ENCODE measurements around the gene H2AZ2.
"Not testable (repeated sequence)": the region's sequence is repeated elsewhere in the genome, so short reads cannot be mapped to it uniquely, and the experiment has no call there.

The H2AZ2 gene

DNA sequence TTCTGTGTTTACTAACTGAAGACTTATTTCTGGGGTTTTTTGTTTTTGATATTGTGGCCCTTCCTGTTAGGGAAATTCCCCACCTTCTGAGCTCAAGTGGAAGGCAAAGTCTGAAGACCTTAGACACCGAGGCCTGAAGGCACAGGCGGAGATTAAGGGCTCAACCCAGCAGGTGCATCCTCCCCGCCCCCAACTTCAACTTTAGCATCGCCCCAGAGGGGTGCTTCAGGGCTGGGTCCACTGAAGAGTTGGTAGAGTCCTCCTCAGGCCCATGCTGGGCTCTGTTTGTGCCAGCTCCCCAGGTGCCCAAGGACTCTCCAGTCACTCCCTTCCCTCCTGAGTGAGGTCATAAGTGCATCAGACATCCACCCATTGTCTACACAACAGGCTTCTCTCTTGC, 60.8 kb downstream of the H2AZ2 start:
- no peaks in the 10 kb centered on the region for H3K27me3 ChIP-seq (ENCODE audit: control insufficient read depth, insufficient read depth, low read length)
- H3K4me1 ChIP-seq (ENCODE audit: control insufficient read depth, insufficient read depth, low read length): no peaks in the 10 kb centered on the region
- H3K36me3 ChIP-seq (ENCODE audit: control insufficient read depth, insufficient read depth, low read length): no peaks in the 10 kb centered on the region
- no peak overlapping the region for H3K27ac ChIP-seq (ENCODE audit: low read depth, low read length)
- no peak overlapping the region for H3K4me3 ChIP-seq (ENCODE audit: low read length)
- H3K9ac ChIP-seq (ENCODE audit: low read length): no peak overlapping the region

DNA sequence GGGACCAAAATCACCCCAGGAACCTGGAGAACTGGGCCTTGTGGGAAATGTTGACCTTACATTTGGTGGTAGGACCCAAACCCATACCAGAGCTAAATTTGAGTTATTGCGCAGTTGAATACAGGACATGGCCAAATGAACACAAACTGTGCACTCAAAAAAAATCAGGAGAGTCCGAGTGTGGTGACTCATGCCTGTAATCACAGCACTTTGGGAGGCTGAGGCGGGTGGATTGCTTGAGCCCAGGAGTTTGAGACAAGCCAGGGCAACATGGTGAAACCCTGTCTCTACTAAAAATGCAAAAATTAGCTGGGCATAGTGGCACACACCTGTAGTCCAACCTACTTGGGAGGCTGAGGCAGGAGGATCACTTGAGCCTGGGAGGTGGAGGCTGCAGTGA, 62.7 kb downstream of the H2AZ2 start:
- not testable (repeated sequence) for H3K9ac ChIP-seq (ENCODE audit: low read length); H3K4me1 ChIP-seq (ENCODE audit: control insufficient read depth, insufficient read depth, low read length); H3K27ac ChIP-seq (ENCODE audit: low read depth, low read length); H3K27me3 ChIP-seq (ENCODE audit: control insufficient read depth, insufficient read depth, low read length); H3K4me3 ChIP-seq (ENCODE audit: low read length); H3K36me3 ChIP-seq (ENCODE audit: control insufficient read depth, insufficient read depth, low read length)

DNA sequence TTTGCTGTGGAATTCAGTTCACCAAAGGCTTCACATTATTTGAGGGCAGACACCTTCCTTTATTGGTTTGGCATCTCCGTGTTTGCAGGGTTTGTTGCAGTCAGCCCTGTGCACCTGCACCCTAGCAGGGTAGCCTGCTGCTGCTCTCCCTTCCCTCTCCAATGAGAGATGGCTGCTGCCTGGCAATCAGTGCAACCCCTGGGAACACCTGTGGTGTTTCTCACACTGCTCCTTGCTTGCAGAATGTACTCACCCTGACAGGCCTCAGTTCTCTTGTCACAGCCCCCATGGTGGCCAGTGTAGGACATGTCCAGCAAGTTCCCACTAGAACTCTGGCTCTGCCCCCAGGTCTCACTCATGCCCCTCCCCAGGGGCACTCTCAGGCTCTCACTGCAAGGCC, 63.5 kb downstream of the H2AZ2 start:
- H3K36me3 ChIP-seq (ENCODE audit: control insufficient read depth, insufficient read depth, low read length): no peaks in the 10 kb centered on the region

DNA sequence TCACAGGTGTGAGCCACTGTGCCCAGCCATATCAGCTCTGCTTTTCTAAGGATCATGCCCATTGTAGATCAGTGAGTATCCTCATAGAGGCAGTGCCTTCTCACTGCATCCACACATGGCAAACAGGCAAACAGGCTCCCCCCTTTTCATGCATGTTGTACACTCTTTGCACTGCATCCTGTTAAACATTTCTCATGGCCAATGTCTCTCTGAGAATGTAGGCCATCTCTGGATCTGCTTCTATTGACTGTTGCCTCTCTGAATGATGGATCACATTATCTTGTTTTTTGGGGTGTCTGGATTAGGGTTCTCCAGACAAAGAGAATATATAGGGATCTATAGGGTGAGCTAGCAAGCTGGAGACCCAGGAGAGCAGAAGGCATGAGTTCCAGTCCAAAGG, 64.5 kb downstream of the H2AZ2 start:
- Histone ChIP-seq H3K4me3 (ENCODE audit: low read length) (no peak overlapping the region), H3K9ac (ENCODE audit: low read length) (no peak overlapping the region), H3K27me3 (ENCODE audit: control insufficient read depth, insufficient read depth, low read length) (no peaks in the 10 kb centered on the region), H3K27ac (ENCODE audit: low read depth, low read length) (no peak overlapping the region), H3K4me1 (ENCODE audit: control insufficient read depth, insufficient read depth, low read length) (no peaks in the 10 kb centered on the region), H3K36me3 (ENCODE audit: control insufficient read depth, insufficient read depth, low read length) (no peaks in the 10 kb centered on the region)

More for the DNA sequence above, 63.5 kb downstream of the H2AZ2 start:
- no peaks in the 10 kb centered on the region for H3K4me1 ChIP-seq (ENCODE audit: control insufficient read depth, insufficient read depth, low read length)
- H3K27ac ChIP-seq (ENCODE audit: low read depth, low read length): no peak overlapping the region
- H3K9ac ChIP-seq (ENCODE audit: low read length): no peak overlapping the region
- no peaks in the 10 kb centered on the region for H3K27me3 ChIP-seq (ENCODE audit: control insufficient read depth, insufficient read depth, low read length)
- H3K4me3 ChIP-seq (ENCODE audit: low read length): no peak overlapping the region

DNA sequence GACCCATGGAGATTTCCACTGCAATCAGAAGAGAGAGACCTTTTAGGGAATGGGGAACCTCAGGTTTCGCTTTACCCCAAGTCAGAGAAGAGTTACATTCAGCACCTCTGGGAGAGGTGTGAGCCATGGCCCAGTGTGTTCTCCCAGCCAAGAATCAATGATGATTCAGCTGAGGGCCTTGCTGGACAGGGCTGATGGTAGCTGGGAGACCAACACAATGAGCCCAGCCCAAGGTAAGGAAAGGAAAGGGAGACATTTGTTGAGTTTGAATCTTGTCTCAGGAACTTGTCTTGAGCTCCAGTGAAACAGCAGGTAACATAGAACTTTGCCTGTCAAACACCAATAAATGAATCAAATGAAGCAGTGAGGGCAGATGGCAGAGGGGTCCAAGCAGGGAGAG, 65.4 kb downstream of the H2AZ2 start:
- Histone ChIP-seq H3K27me3 (ENCODE audit: control insufficient read depth, insufficient read depth, low read length) (no peaks in the 10 kb centered on the region), H3K4me1 (ENCODE audit: control insufficient read depth, insufficient read depth, low read length) (no peaks in the 10 kb centered on the region), H3K9ac (ENCODE audit: low read length) (no peak overlapping the region), H3K4me3 (ENCODE audit: low read length) (no peak overlapping the region), H3K27ac (ENCODE audit: low read depth, low read length) (no peak overlapping the region), H3K36me3 (ENCODE audit: control insufficient read depth, insufficient read depth, low read length) (no peaks in the 10 kb centered on the region)

Data from rectal smooth muscle tissue (tissue), 1 donor.